COR-L47 (cell line): ENCODE data around the gene SMARCA4.
A peak's percentile ranks its signal among the peaks of the same experiment; 100 is the strongest.

ENCODE experiments used
- DNase-seq: peaks from one replicate; lab custom pipeline; 2025; lab: John Stamatoyannopoulos, UW

The SMARCA4 gene

DNA sequence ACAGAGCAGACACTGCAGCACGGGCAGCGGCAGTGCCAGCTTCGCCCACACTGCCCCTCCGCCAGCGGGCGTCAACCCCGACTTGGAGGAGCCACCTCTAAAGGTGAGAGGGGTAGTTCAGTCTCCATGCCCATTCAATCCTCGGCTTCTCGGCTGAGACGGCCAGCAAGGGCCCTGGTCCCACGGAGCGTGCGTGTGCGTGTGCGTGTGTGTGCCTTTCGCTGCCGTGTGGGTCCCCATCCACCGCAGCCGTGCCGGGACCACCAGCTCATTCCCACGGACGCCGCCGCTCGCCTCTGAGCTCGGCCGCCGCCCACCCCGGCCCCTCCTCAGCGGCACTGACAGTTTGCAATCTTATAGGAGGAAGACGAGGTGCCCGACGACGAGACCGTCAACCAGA, 72.9 kb downstream of the SMARCA4 start:
- no peak for DNase-seq

GRCh38 chr19:11034449-11035213, 73.8 kb downstream of the SMARCA4 start:
- no peak for DNase-seq

DNA sequence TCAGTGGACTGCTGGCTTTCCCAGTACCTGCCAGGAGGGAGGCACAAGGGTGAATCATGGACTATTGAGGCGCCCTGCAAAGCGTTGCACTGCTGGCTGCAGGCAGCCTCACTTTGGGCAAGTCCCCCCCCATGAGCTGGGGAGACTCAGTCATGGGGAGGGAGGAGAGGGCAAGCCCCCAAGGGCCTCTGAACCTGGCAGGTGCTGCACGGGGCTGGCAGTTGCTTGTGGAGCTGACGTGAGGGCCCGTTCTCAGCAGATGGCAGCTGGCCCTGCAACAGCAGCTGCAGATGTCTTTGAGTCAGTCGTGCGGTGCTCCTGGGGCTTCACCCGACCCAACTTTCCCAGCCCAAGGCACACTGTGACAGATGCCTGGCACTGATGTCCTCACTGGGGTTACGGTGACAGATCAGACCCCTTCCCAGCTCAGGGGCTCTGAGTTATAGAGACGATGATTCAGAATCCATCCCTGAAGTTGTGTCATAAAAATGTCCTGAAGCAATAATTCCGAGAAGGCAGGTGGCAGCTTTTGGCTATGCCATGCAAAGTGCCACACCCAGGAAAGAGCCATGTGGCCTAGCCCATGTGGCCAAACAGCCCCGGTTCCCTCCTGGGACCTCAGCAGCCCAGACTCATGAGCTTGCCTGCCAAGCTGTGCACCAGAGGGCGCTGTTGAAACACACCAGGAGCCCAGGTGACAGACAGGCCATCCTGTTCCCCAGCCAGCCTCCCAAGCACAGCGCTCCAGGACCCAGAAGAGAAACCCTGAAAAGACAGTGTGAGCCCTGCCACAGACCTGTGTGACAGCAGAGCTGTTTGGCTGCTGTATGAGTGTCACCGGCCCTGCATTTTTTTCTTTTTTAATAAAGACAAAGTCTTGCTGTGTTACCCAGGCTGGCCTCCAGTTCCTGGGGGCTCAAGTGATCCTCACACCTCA, 74.9 kb downstream of the SMARCA4 start:
- DNase-seq: peak; percentile 47

DNA sequence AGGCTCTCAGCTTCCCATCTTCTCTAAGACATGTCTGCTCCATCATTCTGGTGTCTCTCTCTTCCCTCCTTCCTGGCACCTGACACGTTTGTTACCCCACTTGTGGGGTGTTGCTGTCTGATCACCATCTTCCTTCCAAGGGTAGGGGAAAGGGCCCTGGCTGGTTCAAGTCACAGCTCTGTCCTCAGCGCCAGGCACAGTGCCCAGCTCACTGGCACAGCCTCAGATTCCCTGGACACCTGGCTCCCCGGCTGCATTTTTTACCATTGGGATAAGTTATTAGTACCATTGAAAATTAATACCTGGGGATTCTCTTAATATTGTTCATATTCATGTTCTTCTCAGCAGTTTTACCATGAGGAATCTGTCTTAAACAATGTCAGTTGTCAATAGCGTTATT, 77.7 kb downstream of the SMARCA4 start:
- DNase-seq: no peak

GRCh38 chr19:11041194-11041593, 80.4 kb downstream of the SMARCA4 start:
- DNase-seq: no peak

GRCh38 chr19:11041966-11042627, 81.3 kb downstream of the SMARCA4 start:
- no peak for DNase-seq

DNA sequence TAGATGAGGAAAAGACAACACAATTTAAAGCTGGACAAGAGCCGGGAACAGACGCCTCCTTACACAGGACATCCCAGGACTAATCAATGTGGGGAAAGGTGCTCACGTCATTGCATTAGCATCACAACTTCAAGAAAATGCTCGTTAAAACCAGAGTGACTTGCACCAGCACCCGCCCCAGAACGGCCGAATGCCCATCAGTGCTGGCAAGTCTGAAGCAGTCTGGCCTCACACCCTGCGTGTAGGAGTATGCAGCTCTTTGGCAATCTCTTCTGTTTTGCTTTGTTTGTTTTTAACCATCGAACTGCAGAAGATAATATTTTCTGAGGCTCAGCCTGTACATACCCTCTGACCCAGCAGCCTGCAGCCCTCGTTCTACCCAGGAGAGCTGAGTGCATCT, 83.6 kb downstream of the SMARCA4 start:
- no peak for DNase-seq

DNA sequence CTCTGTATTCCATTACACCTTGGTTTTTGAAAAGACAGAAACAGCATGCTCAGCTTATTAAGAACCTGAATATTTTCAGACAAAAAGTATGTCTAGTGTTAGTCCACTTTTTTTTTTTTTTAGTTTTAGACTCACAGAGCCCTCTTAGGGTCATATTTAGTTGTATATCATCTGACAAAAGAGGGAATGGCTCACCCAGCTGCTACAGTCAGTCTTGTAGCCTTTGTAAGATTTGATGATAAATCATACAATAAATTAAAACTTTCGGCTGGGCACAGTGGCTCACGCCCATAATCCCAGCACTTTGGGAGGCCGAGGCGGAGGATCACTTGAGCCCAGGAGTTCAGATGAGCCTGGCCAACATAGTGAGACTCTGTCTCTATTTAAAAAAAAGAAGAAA, 84.7 kb downstream of the SMARCA4 start:
- no peak for DNase-seq

DNA sequence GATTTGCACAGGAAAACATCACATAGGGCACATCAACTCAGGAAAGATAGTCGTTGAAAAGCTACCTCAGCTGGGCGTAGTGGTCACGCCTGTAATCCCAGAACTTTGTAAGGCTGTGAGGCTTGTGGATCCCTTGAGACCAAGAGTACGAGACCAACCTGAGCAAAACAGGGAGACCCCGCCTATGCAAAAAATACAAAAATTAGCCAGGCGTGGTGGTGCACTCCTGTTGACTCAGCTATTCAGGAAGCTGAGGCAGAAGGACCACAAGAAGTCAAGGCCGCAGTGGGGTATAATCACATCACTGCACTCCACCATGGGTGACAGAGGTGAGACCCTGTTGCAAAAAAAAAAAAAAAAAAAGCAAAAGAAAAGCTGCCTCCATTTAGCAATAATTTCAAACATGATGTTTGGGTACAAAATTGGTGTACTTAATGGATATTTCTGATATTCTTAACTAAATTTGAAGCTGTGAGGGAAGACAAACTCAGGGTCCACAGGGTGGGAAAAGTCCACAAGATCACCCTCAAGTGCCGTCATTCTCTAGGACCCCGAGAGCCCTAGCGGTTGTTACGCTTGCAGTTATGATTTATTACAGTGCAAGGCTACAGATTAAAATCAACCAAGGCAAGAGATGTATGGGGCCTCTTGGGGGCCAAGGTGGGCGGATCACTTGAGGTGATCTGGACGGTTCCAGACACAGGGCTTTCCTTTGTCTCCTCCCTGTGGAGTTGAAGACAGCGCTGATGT, 86.0 kb downstream of the SMARCA4 start:
- DNase-seq: no peak

- no peak for DNase-seq
Measured at GRCh38 chr19:11047866-11048265, 87.0 kb downstream of the SMARCA4 start.

DNA sequence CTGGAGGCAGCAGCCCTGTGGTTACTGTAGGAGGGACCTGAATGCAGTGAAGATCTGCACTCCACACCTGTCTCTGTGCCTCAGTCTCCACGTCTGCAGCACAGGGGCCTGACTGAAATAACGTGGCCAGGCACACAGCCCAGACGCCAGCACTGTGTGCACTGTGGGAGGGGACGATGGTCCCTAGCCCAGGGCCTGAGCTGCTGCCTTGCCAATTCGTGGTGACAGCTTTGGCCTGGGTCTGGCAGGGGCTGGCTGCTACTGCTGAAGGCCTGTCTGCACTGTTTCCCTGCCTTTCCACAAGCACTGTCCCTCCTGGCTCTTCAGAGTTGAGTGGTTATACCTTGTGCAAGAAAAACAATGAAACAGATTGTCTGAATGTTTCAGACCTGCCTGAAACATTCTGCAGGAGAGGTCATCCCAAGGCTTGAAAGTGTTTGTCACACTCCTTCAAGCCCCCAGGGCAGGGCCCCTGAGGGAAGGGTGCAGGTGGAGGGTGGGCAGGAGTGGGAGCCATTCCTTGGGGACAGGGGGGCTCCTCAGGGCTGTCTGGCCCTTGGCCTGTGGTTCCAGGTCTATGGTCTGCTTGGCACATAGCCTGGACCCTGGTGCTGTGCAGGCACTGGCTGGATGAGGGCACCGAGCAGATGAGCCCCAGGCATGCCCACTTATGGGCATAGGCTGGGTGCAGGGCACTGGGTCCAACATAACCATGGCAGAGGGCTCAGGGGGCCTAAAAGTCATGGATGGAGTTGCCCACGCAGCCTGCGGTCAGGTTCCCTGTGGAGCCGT, 89.7 kb downstream of the SMARCA4 start:
- no peak for DNase-seq

GRCh38 chr19:11053817-11054195, 93.0 kb downstream of the SMARCA4 start:
- no peak for DNase-seq

GRCh38 chr19:11054200-11054599, 93.4 kb downstream of the SMARCA4 start:
- DNase-seq: no peak

GRCh38 chr19:11054628-11055027, 93.8 kb downstream of the SMARCA4 start:
- no peak for DNase-seq

DNA sequence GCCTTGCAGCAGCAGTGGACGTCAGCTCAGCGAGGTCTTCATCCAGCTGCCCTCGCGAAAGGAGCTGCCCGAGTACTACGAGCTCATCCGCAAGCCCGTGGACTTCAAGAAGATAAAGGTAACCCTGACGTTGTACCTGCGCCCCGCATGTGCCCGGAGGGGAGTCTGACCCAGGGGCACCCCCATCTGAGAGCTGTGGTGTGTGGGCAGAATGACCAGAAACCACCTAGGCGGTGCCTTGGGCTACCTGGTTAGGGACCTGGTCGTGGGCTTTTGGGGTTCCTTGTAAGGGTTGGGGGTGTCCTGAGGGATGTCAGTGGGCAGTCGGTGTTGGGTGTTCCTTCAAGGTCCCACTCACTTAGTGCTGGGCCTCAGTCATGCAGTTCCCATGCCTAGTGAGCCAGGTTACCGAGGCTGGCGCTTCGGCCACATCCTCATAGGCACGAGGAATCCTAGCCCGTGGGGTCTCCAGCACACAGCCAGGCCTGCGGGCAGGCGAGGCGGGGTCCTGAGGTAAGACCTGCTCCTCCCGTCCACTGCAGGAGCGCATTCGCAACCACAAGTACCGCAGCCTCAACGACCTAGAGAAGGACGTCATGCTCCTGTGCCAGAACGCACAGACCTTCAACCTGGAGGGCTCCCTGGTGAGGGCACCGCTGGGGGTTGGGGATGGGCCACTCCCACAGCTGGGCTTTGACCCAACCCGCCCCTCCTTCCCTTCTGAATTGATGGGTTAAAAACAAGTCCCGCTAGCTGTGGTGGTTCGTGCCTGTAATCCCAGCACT, 97.6 kb downstream of the SMARCA4 start:
- no peak for DNase-seq

- no peak for DNase-seq
Measured at GRCh38 chr19:11059511-11060358, 98.9 kb downstream of the SMARCA4 start.

- no peak for DNase-seq
Measured at GRCh38 chr19:11061952-11062351, 101.1 kb downstream of the SMARCA4 start.

DNA sequence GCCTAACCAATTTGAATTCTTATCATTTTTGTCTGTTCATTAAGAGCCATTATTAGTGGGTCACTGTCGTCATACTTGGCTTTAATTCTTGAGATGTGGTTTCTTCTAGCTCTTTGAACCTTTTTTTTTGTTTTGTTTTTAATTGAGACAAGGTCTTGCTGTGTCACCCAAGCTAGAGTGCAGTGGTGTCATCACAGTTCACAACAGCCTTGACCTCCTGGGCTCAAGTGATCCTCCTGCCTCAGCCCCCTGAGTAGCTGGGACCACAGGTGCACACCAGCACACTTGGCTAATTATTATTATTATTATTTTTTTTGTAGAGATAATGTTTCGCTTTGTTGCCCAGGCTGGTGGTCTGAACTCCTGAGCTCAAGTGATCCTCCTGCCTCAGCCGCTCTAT, 102.6 kb downstream of the SMARCA4 start:
- no peak for DNase-seq

GRCh38 chr19:11064831-11065303, 104.0 kb downstream of the SMARCA4 start:
- no peak for DNase-seq
